Measurements from ENCODE around the gene NCCRP1. TPM values are rescaled to one million over a fixed set of nuclear protein-coding genes. Genes with fewer than 3 reads are reported as not detected.

The NCCRP1 gene
- total RNA-seq, 1 donor: not detected

DNA sequence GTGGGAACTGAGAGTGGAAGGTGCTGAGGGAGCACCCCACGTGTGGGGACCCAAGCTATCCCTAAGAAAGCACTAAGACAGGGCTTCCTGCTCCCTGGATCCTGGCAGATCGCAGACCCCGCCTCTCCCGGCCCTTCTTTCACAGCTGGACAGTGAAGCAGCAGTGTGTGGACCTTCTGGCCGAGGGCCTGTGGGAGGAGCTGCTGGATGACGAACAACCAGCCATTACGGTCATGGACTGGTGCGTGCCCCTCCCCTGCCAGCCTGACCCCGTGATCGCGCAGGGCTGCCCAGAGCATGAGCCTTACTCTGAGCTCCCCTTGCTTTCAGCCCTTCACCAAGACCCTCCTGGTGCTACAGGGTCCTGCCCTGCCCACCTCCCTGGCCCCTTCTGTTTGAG lies 2.3 kb downstream of the NCCRP1 start:
- peak; percentile 71 for DNase-seq (ENCODE audit: low read depth)
- H3K4me3 ChIP-seq (ENCODE audit: low read depth, low read length): no peak overlapping the region
- TF ChIP-seq, protein P1, sequence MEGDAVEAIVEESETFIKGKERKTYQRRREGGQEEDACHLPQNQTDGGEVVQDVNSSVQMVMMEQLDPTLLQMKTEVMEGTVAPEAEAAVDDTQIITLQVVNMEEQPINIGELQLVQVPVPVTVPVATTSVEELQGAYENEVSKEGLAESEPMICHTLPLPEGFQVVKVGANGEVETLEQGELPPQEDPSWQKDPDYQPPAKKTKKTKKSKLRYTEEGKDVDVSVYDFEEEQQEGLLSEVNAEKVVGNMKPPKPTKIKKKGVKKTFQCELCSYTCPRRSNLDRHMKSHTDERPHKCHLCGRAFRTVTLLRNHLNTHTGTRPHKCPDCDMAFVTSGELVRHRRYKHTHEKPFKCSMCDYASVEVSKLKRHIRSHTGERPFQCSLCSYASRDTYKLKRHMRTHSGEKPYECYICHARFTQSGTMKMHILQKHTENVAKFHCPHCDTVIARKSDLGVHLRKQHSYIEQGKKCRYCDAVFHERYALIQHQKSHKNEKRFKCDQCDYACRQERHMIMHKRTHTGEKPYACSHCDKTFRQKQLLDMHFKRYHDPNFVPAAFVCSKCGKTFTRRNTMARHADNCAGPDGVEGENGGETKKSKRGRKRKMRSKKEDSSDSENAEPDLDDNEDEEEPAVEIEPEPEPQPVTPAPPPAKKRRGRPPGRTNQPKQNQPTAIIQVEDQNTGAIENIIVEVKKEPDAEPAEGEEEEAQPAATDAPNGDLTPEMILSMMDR (IDR thresholded peaks at IDR 0.05; ENCODE audit: insufficient read depth, low read length): no peak

DNA sequence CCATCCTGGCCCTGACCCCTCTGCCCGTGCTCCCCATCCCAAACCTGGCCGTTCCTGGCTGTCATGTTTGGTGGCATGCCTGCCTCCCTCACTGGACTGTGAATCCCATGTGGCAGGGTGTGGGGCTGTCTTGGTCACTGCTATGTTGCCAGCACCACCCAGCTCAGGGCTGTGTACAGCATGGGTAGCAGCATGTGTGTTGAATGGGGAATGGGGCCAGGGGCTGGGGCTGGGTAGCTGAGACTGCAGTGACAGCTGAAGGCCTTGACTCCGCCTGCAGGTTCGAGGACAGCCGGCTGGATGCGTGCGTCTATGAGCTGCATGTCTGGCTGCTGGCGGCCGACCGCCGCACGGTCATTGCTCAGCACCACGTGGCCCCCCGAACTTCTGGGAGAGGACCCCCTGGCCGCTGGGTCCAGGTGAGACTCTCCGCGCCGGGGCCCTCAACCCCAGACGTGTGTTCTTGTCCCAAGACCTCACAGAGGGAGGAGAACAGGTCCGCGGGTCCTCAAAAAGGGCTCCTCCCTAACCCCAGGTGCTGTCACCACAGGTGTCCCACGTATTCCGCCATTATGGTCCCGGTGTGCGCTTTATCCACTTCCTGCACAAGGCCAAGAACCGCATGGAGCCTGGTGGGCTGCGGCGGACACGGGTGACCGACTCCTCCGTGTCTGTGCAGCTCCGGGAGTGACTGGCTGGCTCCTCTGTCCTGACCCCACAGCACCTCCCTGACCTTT lies 3.5 kb downstream of the NCCRP1 start:
- TF ChIP-seq, protein P1 (IDR thresholded peaks at IDR 0.05; ENCODE audit: insufficient read depth, low read length): no peak
- H3K4me3 ChIP-seq (ENCODE audit: low read depth, low read length): no peak overlapping the region
- DNase-seq (ENCODE audit: low read depth): no peak

DNA sequence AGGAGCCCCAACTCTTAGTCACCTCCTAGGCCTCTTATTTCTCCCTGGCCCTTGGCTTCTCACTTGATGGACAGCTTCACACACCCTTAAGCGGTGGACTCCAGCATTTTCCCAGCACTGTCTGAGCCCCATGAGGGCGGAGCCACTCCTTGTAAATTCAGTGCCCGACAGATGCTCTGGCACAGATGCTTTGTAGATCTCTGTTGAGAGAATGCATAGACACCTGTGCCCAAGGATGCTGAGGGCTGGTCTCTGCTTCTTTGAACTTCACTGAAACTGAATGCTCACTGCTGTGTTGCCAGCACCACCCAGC lies 4.0 kb downstream of the NCCRP1 start:
- TF ChIP-seq, protein P1 (IDR thresholded peaks at IDR 0.05; ENCODE audit: insufficient read depth, low read length): no peak
- DNase-seq (ENCODE audit: low read depth): no peak
- H3K4me3 ChIP-seq (ENCODE audit: low read depth, low read length): no peak overlapping the region

DNA sequence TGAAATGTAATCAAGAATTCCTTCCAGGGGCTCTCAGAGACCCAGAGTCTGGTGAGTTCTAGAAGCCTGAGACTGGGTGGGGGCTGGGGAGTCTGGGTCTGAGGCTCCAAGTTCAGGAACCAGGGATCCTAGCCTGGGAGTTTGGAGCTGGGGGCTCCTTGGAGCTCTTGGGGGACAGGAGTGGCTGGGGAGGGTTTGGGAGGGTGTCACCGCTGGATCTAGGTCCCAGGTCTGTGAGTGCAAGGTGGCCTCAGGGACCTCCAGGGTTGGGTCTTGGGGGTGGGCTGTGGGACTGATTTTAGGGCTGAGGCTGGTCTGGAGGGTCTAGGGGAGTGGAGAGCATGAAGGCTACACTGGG lies 6.2 kb downstream of the NCCRP1 start:
- H3K4me3 ChIP-seq (ENCODE audit: low read depth, low read length): no peak overlapping the region
- TF ChIP-seq, protein P1 (IDR thresholded peaks at IDR 0.05; ENCODE audit: insufficient read depth, low read length): no peak
- no peak for DNase-seq (ENCODE audit: low read depth)

DNA sequence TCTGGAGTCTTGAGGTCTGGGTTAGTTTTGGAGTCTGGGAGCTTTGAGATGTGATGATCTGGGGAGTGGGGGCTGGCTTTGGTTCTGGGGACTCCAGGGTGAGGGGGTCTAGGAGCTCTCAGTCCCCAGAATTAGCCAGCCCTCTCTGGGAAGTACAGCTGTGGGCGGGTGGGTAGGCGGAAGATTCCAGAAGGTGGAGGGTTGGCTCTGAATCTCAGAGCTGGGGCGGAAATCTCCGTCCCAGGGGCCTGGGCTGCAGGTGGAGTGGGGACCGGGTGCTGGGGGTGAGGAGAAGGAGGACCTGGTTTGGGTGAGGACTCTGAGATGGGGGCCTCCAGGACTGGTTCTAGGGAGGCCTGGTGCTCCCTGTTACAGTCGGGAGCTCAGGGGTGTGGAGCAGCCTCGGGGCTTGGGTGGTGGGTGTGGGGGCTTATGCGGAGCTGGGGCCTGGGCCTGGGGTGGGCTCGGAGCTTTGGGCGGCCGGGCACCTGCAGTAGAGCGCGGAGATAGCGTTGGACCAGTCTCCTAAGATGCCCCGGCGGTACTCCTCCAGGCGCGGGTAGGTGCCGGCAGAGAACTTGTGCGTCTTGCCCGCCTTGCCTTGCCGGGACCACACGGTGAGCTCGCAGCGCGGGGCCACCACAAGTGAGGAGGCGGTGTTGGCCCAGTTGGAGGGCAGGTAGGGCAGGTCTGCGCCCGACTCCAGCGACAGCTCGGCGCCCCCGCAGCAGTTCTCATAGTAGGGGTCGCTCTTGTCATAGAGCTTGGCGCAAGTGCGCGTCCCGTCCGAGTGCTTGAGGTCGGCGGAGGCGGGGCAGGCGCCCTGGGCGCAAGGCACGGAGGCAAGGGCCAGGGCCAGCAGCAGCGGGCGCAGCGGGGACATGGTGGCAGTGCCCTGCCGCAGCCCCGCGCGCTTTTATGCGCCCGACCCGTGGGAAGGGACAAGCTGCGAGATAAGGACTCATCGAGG lies 6.9 kb downstream of the NCCRP1 start, which contains the start of gene SYCN:
Gene SYCN, minus strand, starts transcription at position 892 of the 970 bp plus-strand sequence. Its CDS starts 9 bp downstream, at position 883.
- TF ChIP-seq, protein P1 (IDR thresholded peaks at IDR 0.05; ENCODE audit: insufficient read depth, low read length): no peak
- DNase-seq (ENCODE audit: low read depth): no peak
- no peak within 1 kb of the TSS for H3K4me3 ChIP-seq (ENCODE audit: low read depth, low read length)

DNA sequence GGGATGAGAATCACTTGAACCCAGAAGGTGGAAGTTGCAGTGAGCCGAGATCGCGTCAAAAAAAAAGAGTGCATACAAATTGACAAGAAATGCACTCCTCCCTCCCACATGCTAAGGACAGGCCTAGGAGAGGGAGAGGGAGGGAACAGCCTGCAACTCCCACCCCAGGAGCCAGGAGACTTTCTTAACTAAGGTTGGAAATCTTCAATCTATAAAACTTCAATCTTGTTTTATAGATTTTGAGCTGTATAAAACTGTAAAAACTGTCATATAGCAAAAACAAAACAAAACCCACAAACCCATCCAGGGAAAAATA lies 8.6 kb downstream of the NCCRP1 start:
- no peak overlapping the region for H3K4me3 ChIP-seq (ENCODE audit: low read depth, low read length)
- TF ChIP-seq, protein P1 (IDR thresholded peaks at IDR 0.05; ENCODE audit: insufficient read depth, low read length): no peak
- no peak for DNase-seq (ENCODE audit: low read depth)
